HCT116 (cell line): ENCODE data around the gene ASCL1. TPM values are rescaled to one million over a fixed set of nuclear protein-coding genes. Genes with fewer than 3 reads are reported as not detected.

Experiments used
- ATAC-seq: fragments of 200-7000 bp; cut with Tn5 transposase; 2 replicates; pipeline ENCODE4 v1.9.1; 2020; ENCODE audit warnings: mild to moderate bottlenecking, moderate library complexity
- BruUV-seq: library from RNA; stranded (reverse); fragments of 400-500 nt; replicated peaks from 2 replicates; lab custom pipeline; 2021; lab: Mats Ljungman, UMichigan
- CTCF ChIA-PET: fragments of 300-600 bp; sonication (Branson Sonifier 250); formaldehyde crosslinking; loops from one replicate; lab custom pipeline; 2021; ENCODE audit warnings: antibody characterized with exemption; lab: Charles Lee
- POLR2A ChIA-PET: fragments of 300-600, 350-600 bp; sonication (Branson Sonifier 250); formaldehyde crosslinking; loops from one replicate; lab custom pipeline; 2021; ENCODE audit warnings: antibody characterized with exemption; lab: Charles Lee
- RAD21 ChIA-PET, 2 experiments: fragments of 300-600 bp; sonication (Branson Sonifier 250); formaldehyde crosslinking; loops; one replicate each; lab custom pipeline; 2023; ENCODE audit warnings: low total read pairs in 2 of 2; ENCODE audit not compliant: uncharacterized antibody in 2 of 2, unreplicated experiment in 2 of 2, low non-redundant PET in 1 of 2; lab: Charles Lee
- DNase-seq: peaks from one replicate; pipeline ENCODE4 v3.0.0-alpha.2; 2010; ENCODE audit warnings: low read depth, low spot score
- H2AFZ ChIP-seq: fragments of 200-600 bp; shearing (Covaris generic), sonication (generic); 2 replicates; pipeline ENCODE4 v1.6.1; 2017; ENCODE audit warnings: low read depth, mixed run types, mixed read lengths, antibody characterized with exemption, low read length; ENCODE audit not compliant: poor library complexity, severe bottlenecking
- H3K27ac ChIP-seq: 2 replicates; pipeline ENCODE4 v1.5.1; 2012; ENCODE audit warnings: low read depth, low read length
- H3K27me3 ChIP-seq: fragments of 200-600 bp; sonication (generic); 2 replicates; pipeline ENCODE4 v1.6.1; 2016; ENCODE audit warnings: mixed run types, low read length, mixed read lengths; ENCODE audit not compliant: insufficient read depth
- H3K36me3 ChIP-seq, 2 experiments: fragments of 200-500 bp in 1 of 2; fragments of 200-600 bp in 1 of 2; sonication (Bioruptor generic) in 1 of 2; sonication (generic) in 1 of 2; 2 replicates each; pipeline versions ENCODE4 v1.5.1 to v1.6.1; 2014 to 2016; ENCODE audit warnings: low read length in 2 of 2, inconsistent platforms in 1 of 2, mixed read lengths in 1 of 2, mixed run types in 1 of 2; ENCODE audit not compliant: insufficient read depth in 2 of 2, control insufficient read depth in 1 of 2
- H3K4me1 ChIP-seq, 2 experiments: fragments of 200-600 bp in 1 of 2; sonication (generic) in 1 of 2; 2 replicates each; pipeline versions ENCODE4 v1.5.1 to v1.6.1; 2012 to 2017; ENCODE audit warnings: low read length in 2 of 2, inconsistent platforms in 1 of 2, mild to moderate bottlenecking in 1 of 2, mixed read lengths in 1 of 2, mixed run types in 1 of 2, moderate library complexity in 1 of 2; ENCODE audit not compliant: insufficient read depth in 2 of 2, control insufficient read depth in 1 of 2
- H3K4me2 ChIP-seq: fragments of 200-600 bp; sonication (generic); 2 replicates; pipeline ENCODE4 v1.6.1; 2017; ENCODE audit warnings: mixed run types, low read length, mixed read lengths
- H3K4me3 ChIP-seq, 2 experiments: fragments of 200-600 bp in 1 of 2; sonication (generic) in 1 of 2; replicated peaks in 1 of 2; 2 replicates each; pipeline ENCODE4 v1.5.1; 2011 to 2016; ENCODE audit warnings: low read length in 2 of 2, control low read depth in 1 of 2, low read depth in 1 of 2, mild to moderate bottlenecking in 1 of 2, mixed read lengths in 1 of 2, mixed run types in 1 of 2
- H3K79me2 ChIP-seq: fragments of 200-600 bp; sonication (generic); 2 replicates; pipeline ENCODE4 v1.6.1; 2017; ENCODE audit warnings: mild to moderate bottlenecking, mixed run types, low read length, moderate library complexity, mixed read lengths; ENCODE audit not compliant: insufficient read depth
- H3K9ac ChIP-seq: fragments of 200-600 bp; sonication (generic); 2 replicates; pipeline ENCODE4 v1.6.1; 2016; ENCODE audit warnings: low read length, mixed read lengths
- H3K9me2 ChIP-seq: fragments of 200-600 bp; sonication (generic), shearing (Covaris generic); 2 replicates; pipeline ENCODE4 v1.6.1; 2017; ENCODE audit warnings: mixed run types, mild to moderate bottlenecking, moderate library complexity; ENCODE audit not compliant: insufficient read depth
- H3K9me3 ChIP-seq, 2 experiments: fragments of 200-500 bp in 1 of 2; fragments of 200-600 bp in 1 of 2; sonication (Bioruptor generic) in 1 of 2; sonication (generic) in 1 of 2; 2 replicates each; pipeline ENCODE4 v1.6.1; 2014 to 2017; ENCODE audit warnings: low read length in 2 of 2, mixed read lengths in 2 of 2, inconsistent platforms in 1 of 2, low read depth in 1 of 2, mild to moderate bottlenecking in 1 of 2, mixed run types in 1 of 2, moderate library complexity in 1 of 2; ENCODE audit not compliant: control insufficient read depth in 1 of 2, insufficient read depth in 1 of 2
- H4K20me1 ChIP-seq: fragments of 200-600 bp; sonication (generic), shearing (Covaris generic); 2 replicates; pipeline ENCODE4 v1.6.1; 2017; ENCODE audit warnings: mixed run types, mild to moderate bottlenecking, moderate library complexity; ENCODE audit not compliant: insufficient read depth
- CBX3 ChIP-seq: IDR thresholded peaks from 2 replicates; pipeline ENCODE4 v1.6.1; 2012; ENCODE audit warnings: low read depth
- CTCF ChIP-seq, 3 experiments: fragments of 200-600 bp in 1 of 3; sonication (generic) in 1 of 3; IDR thresholded peaks in 2 of 3; conservative IDR thresholded peaks in 1 of 3; 2 replicates each; pipeline ENCODE4 v1.5.1; 2012 to 2017; ENCODE audit warnings: low read depth in 2 of 3, low read length in 2 of 3, antibody characterized with exemption in 1 of 3, borderline replicate concordance in 1 of 3, control low read depth in 1 of 3, mild to moderate bottlenecking in 1 of 3, mixed read lengths in 1 of 3, mixed run types in 1 of 3, moderate library complexity in 1 of 3; ENCODE audit not compliant: insufficient read depth in 1 of 3
- EGR1 ChIP-seq: IDR thresholded peaks from 2 replicates; pipeline ENCODE4 v1.6.1; 2012; ENCODE audit warnings: low read depth
- ELF1 ChIP-seq: IDR thresholded peaks from 2 replicates; pipeline ENCODE4 v1.6.1; 2012; ENCODE audit warnings: low read depth, borderline replicate concordance
- EZH2 ChIP-seq: fragments of 200-600 bp; sonication (generic); IDR thresholded peaks from 2 replicates; pipeline ENCODE4 v1.6.1; 2017; ENCODE audit warnings: antibody characterized with exemption, mixed run types
- EZH2phosphoT487 ChIP-seq: fragments of 200-600 bp; IDR thresholded peaks from 2 replicates; pipeline ENCODE4 v1.6.1; 2018; ENCODE audit warnings: antibody characterized with exemption, borderline replicate concordance
- FOSL1 ChIP-seq: IDR thresholded peaks from 2 replicates; pipeline ENCODE4 v1.6.1; 2012; ENCODE audit warnings: low read depth
- JUND ChIP-seq: IDR thresholded peaks from 2 replicates; pipeline ENCODE4 v1.6.1; 2012
- MAX ChIP-seq: IDR thresholded peaks from 2 replicates; pipeline ENCODE4 v1.6.1; 2012
- SRF ChIP-seq: IDR thresholded peaks from 2 replicates; pipeline ENCODE4 v1.6.1; 2012; ENCODE audit warnings: low read depth
- TCF7L2 ChIP-seq: IDR thresholded peaks from 2 replicates; pipeline ENCODE4 v1.7.0; 2011; ENCODE audit warnings: borderline replicate concordance, inconsistent platforms; ENCODE audit not compliant: insufficient read depth, insufficient read length; ENCODE audit errors: extremely low read depth
- YY1 ChIP-seq: IDR thresholded peaks from 2 replicates; pipeline ENCODE4 v1.6.1; 2011; ENCODE audit warnings: low read length, low read depth, moderate library complexity, mild to moderate bottlenecking; ENCODE audit not compliant: insufficient replicate concordance; ENCODE audit errors: extremely low read depth
- ZBTB33 ChIP-seq: IDR thresholded peaks from 2 replicates; pipeline ENCODE4 v1.6.1; 2011; ENCODE audit warnings: mild to moderate bottlenecking, low read length, moderate library complexity; ENCODE audit not compliant: insufficient replicate concordance; ENCODE audit errors: extremely low read depth
- intact Hi-C: fragments of 100-400 bp; cut with micrococcal nuclease; formaldehyde crosslinking; loops from 2 replicates; pipeline ENCODE4 v1.10.0; 2022
- total RNA-seq: library from RNA; stranded (reverse); gene quantifications from one replicate; pipeline ENCODE4 v1.2.1, GENCODE V29; 2021; ENCODE audit not compliant: unreplicated experiment
- TF ChIP-seq, protein P1 (sequence below): IDR thresholded peaks from 2 replicates; pipeline ENCODE4 v1.6.1; 2012

The ASCL1 gene
- total RNA-seq, 1 experiment from 2014 or later = not detected

- no peak for TF ChIP-seq EGR1
- TF ChIP-seq TCF7L2 = no peak
- no peak for TF ChIP-seq CBX3
- no peak for TF ChIP-seq EZH2
- no peak for TF ChIP-seq EZH2phosphoT487
- TF ChIP-seq YY1 = no peak
- no peak for TF ChIP-seq ZBTB33
- TF ChIP-seq SRF = no peak
- TF ChIP-seq FOSL1 = no peak
- TF ChIP-seq, protein P1, sequence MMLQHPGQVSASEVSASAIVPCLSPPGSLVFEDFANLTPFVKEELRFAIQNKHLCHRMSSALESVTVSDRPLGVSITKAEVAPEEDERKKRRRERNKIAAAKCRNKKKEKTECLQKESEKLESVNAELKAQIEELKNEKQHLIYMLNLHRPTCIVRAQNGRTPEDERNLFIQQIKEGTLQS = no peak
- no peak for TF ChIP-seq CTCF (IDR thresholded peaks at IDR 0.05 in 2 of 3, conservative IDR thresholded peaks at IDR 0.05 in 1 of 3; ENCODE audit: borderline replicate concordance in 1 of 3, insufficient read depth in 1 of 3, low read depth in 2 of 3, low read length in 2 of 3)
- no peak for TF ChIP-seq ELF1
- no peak for TF ChIP-seq JUND
- TF ChIP-seq MAX = no peak
- TF ChIP-seq, all 23 proteins: peak for 0
- H3K9me2 ChIP-seq = no peaks in the 10 kb centered on the region
- ATAC-seq (no peak), DNase-seq (no peak)
- BruUV-seq = no TSS peak
- CTCF ChIA-PET = no interaction called here
- no peak overlapping the region for H3K4me2 ChIP-seq
- RAD21 ChIA-PET = no interaction called here
- intact Hi-C loops = no loop called here
- no peaks in the 10 kb centered on the region for H3K9me3 ChIP-seq
- no peaks in the 10 kb centered on the region for H3K79me2 ChIP-seq
- no peak overlapping the region for H3K27ac ChIP-seq
- no peaks in the 10 kb centered on the region for H4K20me1 ChIP-seq
- no peaks in the 10 kb centered on the region for H3K4me1 ChIP-seq
- H3K9ac ChIP-seq = no peak overlapping the region
- H3K4me3 ChIP-seq = no peak overlapping the region
- H3K36me3 ChIP-seq = no peaks in the 10 kb centered on the region; a peak in 1 of 4 replicates
- H2AFZ ChIP-seq = no peak overlapping the region
- POLR2A ChIA-PET = no interaction called here
- peaks cover 27% of the 10 kb centered on the region for H3K27me3 ChIP-seq
Measured at GRCh38 chr12:102973583-102973982, 16.1 kb downstream of the ASCL1 start.
